ENCODE results near the gene DQX1. TPM values are rescaled to one million over a fixed set of nuclear protein-coding genes. Genes with fewer than 3 reads are reported as not detected.

DQX1 gene
- total and polyA plus RNA-seq, 2 of the 4 experiments (the other 2 are of a cell fraction), result 0.07 TPM; not detected in 1

DNA sequence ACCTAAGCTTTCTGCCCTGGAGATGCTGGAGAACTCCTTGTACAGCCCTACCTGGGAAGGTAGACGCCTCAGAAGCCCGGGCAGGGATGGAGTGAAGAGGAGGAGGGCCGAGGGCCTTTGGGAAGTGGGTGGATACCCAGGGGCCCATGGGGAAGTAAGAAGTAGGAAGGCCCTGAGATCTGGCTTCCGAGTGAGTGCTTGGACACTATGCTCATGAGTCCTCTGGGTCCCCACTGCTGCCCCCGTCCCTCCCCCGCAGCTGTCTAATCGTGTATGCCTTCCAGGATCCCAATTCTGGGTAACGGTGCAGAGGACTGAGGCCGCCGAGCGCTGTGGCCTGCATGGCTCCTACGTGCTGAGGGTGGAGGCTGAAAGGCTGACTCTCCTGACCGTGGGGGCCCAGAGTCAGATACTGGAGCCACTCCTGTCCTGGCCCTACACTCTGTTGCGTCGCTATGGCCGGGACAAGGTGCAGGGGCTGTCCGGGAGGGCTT lies 29.6 kb upstream of the DQX1 start:
- Histone ChIP-seq H3K9me1 (ENCODE audit: insufficient read depth, low read length) (0 out of 2 replicates have a peak, but pooled peaks cover 17% of the 10 kb centered on the region), H3K4me2 (ENCODE audit: low read depth, low read length) (peak overlapping the region; percentile 88), H3K36me3 (ENCODE audit: control insufficient read depth, insufficient read depth, low read length) (peaks cover 19% of the 10 kb centered on the region), H2BK20ac (ENCODE audit: low read depth, low read length) (no peak overlapping the region), H3K4me3 (ENCODE audit: insufficient read depth, low read depth, low read length) (peak overlapping the region; percentile 78), H4K5ac (ENCODE audit: low read depth, low read length) (no peak overlapping the region), H2BK120ac (ENCODE audit: low read depth, low read length) (no peak overlapping the region), H3K4me1 (ENCODE audit: control insufficient read depth, insufficient read depth, low read length) (peaks cover 15% of the 10 kb centered on the region), H4K20me1 (ENCODE audit: insufficient read depth, low read length) (no peaks in the 10 kb centered on the region; the same call in 1 of the 2 replicates), H2AK5ac (ENCODE audit: low read depth, low read length) (peak overlapping the region; percentile 37), H3K27ac (ENCODE audit: insufficient read depth, low read length) (peak overlapping the region; percentile 78; the same call in 1 of the 2 replicates), H2AFZ (replicated peaks; ENCODE audit: low read length, poor library complexity) (peak overlapping the region; percentile 95), H2AK9ac (replicated peaks; ENCODE audit: low read depth, low read length, poor library complexity) (peak overlapping the region; percentile 92), H2BK5ac (ENCODE audit: low read depth, low read length, poor library complexity, severe bottlenecking) (no peak overlapping the region), H3K14ac (replicated peaks; ENCODE audit: low read depth, low read length) (peak overlapping the region; percentile 93), H3K4ac (ENCODE audit: low read depth, low read length) (no peak overlapping the region), H2BK15ac (ENCODE audit: low read depth, low read length) (no peak overlapping the region), H3K56ac (ENCODE audit: extremely low read depth, insufficient read depth, low read length) (no peak overlapping the region), H3K18ac (ENCODE audit: low read depth, low read length) (no peak overlapping the region), H4K8ac (ENCODE audit: low read depth in 2 of 2, low read length in 2 of 2) (peak overlapping the region in 1 of 2 experiments; percentile 50; a peak in 2 of 4 replicates), H3K27me3 (ENCODE audit: control insufficient read depth, insufficient read depth, low read length) (no peaks in the 10 kb centered on the region), H3K23ac (ENCODE audit: low read depth, low read length) (peak overlapping the region; percentile 7; the same call in 1 of the 2 replicates), H4K91ac (ENCODE audit: insufficient read depth, low read depth, low read length) (no peak overlapping the region), H3K9me3 (ENCODE audit: control insufficient read depth, insufficient read depth, low read length) (no peaks in the 10 kb centered on the region), H3K79me1 (ENCODE audit: low read depth in 1 of 2, low read length in 2 of 2) (peaks cover 8 to 55% of the 10 kb centered on the region in 2 experiments), H3K9ac (ENCODE audit: low read depth, low read length) (peak overlapping the region; percentile 90)
- ATAC-seq (ENCODE audit: low read depth) (no peak), DNase-seq (no peak)
- in situ Hi-C loops (cut with MboI; ENCODE audit: low sequenced_read_pairs) (no loop called here), intact Hi-C loops (cut with micrococcal nuclease) (loop anchor here (2.0 kb wide), 1 partner anchor 49 kb away; the partner anchor contains the start of gene PCGF1), dilution Hi-C loops (cut with HindIII; ENCODE audit: low sequenced_read_pairs, unreplicated experiment) (no loop called here)
- CTCF ChIA-PET, result no interaction called here
- TF ChIP-seq MAZ (IDR thresholded peaks at IDR 0.05; ENCODE audit: borderline replicate concordance, low read depth, low read length) (no peak), NFE2L2 (IDR thresholded peaks at IDR 0.05; ENCODE audit: low read depth, low read length) (no peak), MAFK (IDR thresholded peaks at IDR 0.05; ENCODE audit: low read depth, low read length) (no peak), POLR2A (IDR thresholded peaks at IDR 0.05; ENCODE audit: low read depth, low read length) (no peak), CHD1 (IDR thresholded peaks at IDR 0.05; ENCODE audit: low read depth, low read length) (no peak), CEBPB (IDR thresholded peaks at IDR 0.05; ENCODE audit: low read depth, low read length) (no peak), RCOR1 (IDR thresholded peaks at IDR 0.05; ENCODE audit: insufficient replicate concordance, low read length) (no peak), MXI1 (IDR thresholded peaks at IDR 0.05; ENCODE audit: borderline replicate concordance, low read depth, low read length) (no peak)
- TF ChIP-seq, protein P1, sequence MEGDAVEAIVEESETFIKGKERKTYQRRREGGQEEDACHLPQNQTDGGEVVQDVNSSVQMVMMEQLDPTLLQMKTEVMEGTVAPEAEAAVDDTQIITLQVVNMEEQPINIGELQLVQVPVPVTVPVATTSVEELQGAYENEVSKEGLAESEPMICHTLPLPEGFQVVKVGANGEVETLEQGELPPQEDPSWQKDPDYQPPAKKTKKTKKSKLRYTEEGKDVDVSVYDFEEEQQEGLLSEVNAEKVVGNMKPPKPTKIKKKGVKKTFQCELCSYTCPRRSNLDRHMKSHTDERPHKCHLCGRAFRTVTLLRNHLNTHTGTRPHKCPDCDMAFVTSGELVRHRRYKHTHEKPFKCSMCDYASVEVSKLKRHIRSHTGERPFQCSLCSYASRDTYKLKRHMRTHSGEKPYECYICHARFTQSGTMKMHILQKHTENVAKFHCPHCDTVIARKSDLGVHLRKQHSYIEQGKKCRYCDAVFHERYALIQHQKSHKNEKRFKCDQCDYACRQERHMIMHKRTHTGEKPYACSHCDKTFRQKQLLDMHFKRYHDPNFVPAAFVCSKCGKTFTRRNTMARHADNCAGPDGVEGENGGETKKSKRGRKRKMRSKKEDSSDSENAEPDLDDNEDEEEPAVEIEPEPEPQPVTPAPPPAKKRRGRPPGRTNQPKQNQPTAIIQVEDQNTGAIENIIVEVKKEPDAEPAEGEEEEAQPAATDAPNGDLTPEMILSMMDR (conservative IDR thresholded peaks at IDR 0.05; ENCODE audit: low read depth, low read length), result no peak
- WGBS, 2 experiments (ENCODE audit: extremely low coverage in 2 of 2, insufficient read length in 1 of 2), result 63% methylated on average over 8 of the region's 17 CpGs; no CpG with 5 or more reads in 1 of the 2 experiments
- POLR2A ChIA-PET (ENCODE audit: unreplicated experiment), result no interaction called here
- no TSS peak for BruUV-seq (replicated peaks)

All from IMR-90 (cell line).